Tibial artery (tissue), 4 donors: ENCODE measurements around the gene SPATC1L.

ENCODE experiments used
- DNase-seq, 2 donors: peaks; one replicate each; pipeline ENCODE4 v3.0.0-alpha.2; 2019
- H3K27ac ChIP-seq, 2 donors: fragments of 200-600 bp; sonication (generic) in 1 of 2; 1 replicate in 1 of 2; 2 replicates in 1 of 2; pipeline ENCODE4 v1.5.1; 2018 to 2019; ENCODE audit warnings: mild to moderate bottlenecking in 1 of 2
- H3K27me3 ChIP-seq, 2 donors: fragments of 200-600 bp; sonication (generic) in 1 of 2; one replicate each; pipeline versions ENCODE4 v1.5.1 to v1.6.0; 2016 to 2019
- H3K36me3 ChIP-seq, 3 donors: fragments of 200-600 bp; sonication (generic) in 2 of 3; one replicate each; pipeline ENCODE4 v1.5.1; 2016 to 2019; ENCODE audit warnings: mild to moderate bottlenecking in 2 of 3
- H3K4me1 ChIP-seq, 4 donors: fragments of 200-600 bp; sonication (generic) in 2 of 4; 1 replicate in 3 of 4; 2 replicates in 1 of 4; pipeline ENCODE4 v1.5.1; 2016 to 2019
- H3K4me3 ChIP-seq, 2 donors: fragments of 200-600 bp; sonication (generic) in 1 of 2; 1 replicate in 1 of 2; 2 replicates in 1 of 2; pipeline ENCODE4 v1.5.1; 2018 to 2019; ENCODE audit warnings: mild to moderate bottlenecking in 2 of 2
- H3K9me3 ChIP-seq, 3 donors: fragments of 200-600 bp; sonication (generic) in 1 of 3; one replicate each; pipeline ENCODE4 v1.5.1; 2016 to 2019
- CTCF ChIP-seq, 2 experiments: fragments of 200-600 bp in 1 of 2; fragments of 450-650 bp in 1 of 2; IDR thresholded peaks; one replicate each; pipeline ENCODE4 v1.5.1; 2017 to 2019; ENCODE audit warnings: antibody characterized with exemption in 2 of 2, mild to moderate bottlenecking in 1 of 2, moderate library complexity in 1 of 2
- intact Hi-C: fragments of 100-400 bp; cut with DNase I; formaldehyde crosslinking; loops from one replicate; pipeline ENCODE4 v1.15.0; 2023; ENCODE audit warnings: low total_unique reads

Gene SPATC1L

GRCh38 chr21:46212721-46213484 is 28.6 kb upstream of the SPATC1L start:
- H3K27ac ChIP-seq = no peak overlapping the region
- peaks cover 52 to 98% (median 89%) of the 10 kb centered on the region in 3 donors for H3K36me3 ChIP-seq
- DNase-seq = peak; percentile 11 to 60
- intact Hi-C loops = no loop called here
- no peaks in the 10 kb centered on the region for H3K4me1 ChIP-seq
- TF ChIP-seq CTCF (IDR thresholded peaks at IDR 0.05) = no peak
- no peaks in the 10 kb centered on the region for H3K27me3 ChIP-seq
- H3K9me3 ChIP-seq = no peaks in the 10 kb centered on the region
- H3K4me3 ChIP-seq = no peak overlapping the region

GRCh38 chr21:46211786-46212720 is 27.8 kb upstream of the SPATC1L start:
- H3K36me3 ChIP-seq = peaks cover 55 to 98% (median 91%) of the 10 kb centered on the region in 3 donors
- no peaks in the 10 kb centered on the region for H3K4me1 ChIP-seq
- no peak overlapping the region for H3K4me3 ChIP-seq
- no peak for TF ChIP-seq CTCF (IDR thresholded peaks at IDR 0.05)
- DNase-seq = peak in 1 of 2 donors; percentile 58
- no peaks in the 10 kb centered on the region for H3K9me3 ChIP-seq
- H3K27me3 ChIP-seq = no peaks in the 10 kb centered on the region
- H3K27ac ChIP-seq = no peak overlapping the region
- intact Hi-C loops = no loop called here

DNA sequence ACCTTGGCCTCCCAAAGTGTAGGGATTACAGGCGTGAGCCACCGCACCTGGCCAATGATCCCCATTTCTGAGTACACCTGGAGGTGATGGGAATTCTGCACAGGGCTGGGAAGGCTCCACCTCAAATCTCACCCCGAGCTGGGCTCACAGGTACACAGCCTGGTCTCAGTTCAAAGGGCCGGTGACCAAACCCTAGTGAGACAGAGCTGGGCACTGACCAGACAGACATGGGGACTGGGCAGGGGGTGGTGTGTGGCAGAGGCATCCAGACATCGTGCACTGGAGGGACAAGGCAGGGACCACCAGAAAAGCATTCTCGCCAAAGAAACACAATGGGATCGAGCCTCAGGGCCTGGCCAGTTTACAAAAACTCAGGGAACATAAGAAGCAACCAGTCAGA is 27.1 kb upstream of the SPATC1L start:
- intact Hi-C loops = no loop called here
- Histone ChIP-seq H3K9me3 (no peaks in the 10 kb centered on the region), H3K27ac (no peak overlapping the region), H3K4me1 (no peaks in the 10 kb centered on the region), H3K4me3 (no peak overlapping the region), H3K27me3 (no peaks in the 10 kb centered on the region), H3K36me3 (peaks cover 62 to 100% (median 96%) of the 10 kb centered on the region in 3 donors)
- DNase-seq = peak; percentile 15 to 40
- TF ChIP-seq CTCF (IDR thresholded peaks at IDR 0.05) = no peak

GRCh38 chr21:46210378-46211136 is 26.3 kb upstream of the SPATC1L start:
- H3K4me3 ChIP-seq = no peak overlapping the region
- no peak overlapping the region for H3K27ac ChIP-seq
- H3K9me3 ChIP-seq = no peaks in the 10 kb centered on the region
- no peaks in the 10 kb centered on the region for H3K4me1 ChIP-seq
- intact Hi-C loops = no loop called here
- peak; percentile 15 to 60 for DNase-seq
- H3K36me3 ChIP-seq = peaks cover 68 to 100% (median 96%) of the 10 kb centered on the region in 3 donors
- H3K27me3 ChIP-seq = no peaks in the 10 kb centered on the region
- no peak for TF ChIP-seq CTCF (IDR thresholded peaks at IDR 0.05)
